Loucy (cell line): Measurements from ENCODE around the gene AGXT.

Experiments
- H2AFZ ChIP-seq: fragments of 200-600 bp; sonication (generic); 2 replicates; pipeline ENCODE4 v1.6.0; 2016; ENCODE audit warnings: antibody characterized with exemption, mild to moderate bottlenecking, low read length, moderate library complexity
- H3F3A ChIP-seq: fragments of 200-600 bp; 2 replicates; pipeline ENCODE4 v1.6.0; 2016; ENCODE audit warnings: antibody characterized with exemption, low read depth, mild to moderate bottlenecking
- H3K27me3 ChIP-seq: fragments of 200-600 bp; sonication (generic); 2 replicates; pipeline ENCODE4 v1.6.1; 2014; ENCODE audit warnings: low read length, mild to moderate bottlenecking; ENCODE audit not compliant: insufficient read depth, poor library complexity, severe bottlenecking
- H3K36me3 ChIP-seq: fragments of 200-600 bp; sonication (generic); 2 replicates; pipeline ENCODE4 v1.6.1; 2016; ENCODE audit warnings: low read length; ENCODE audit not compliant: insufficient read depth
- H3K4me1 ChIP-seq: fragments of 200-600 bp; sonication (generic); 2 replicates; pipeline ENCODE4 v1.5.1; 2014; ENCODE audit warnings: low read length, mild to moderate bottlenecking; ENCODE audit not compliant: insufficient read depth, poor library complexity, severe bottlenecking
- H3K4me2 ChIP-seq: fragments of 200-600 bp; sonication (generic); 2 replicates; pipeline ENCODE4 v1.6.0; 2014; ENCODE audit warnings: antibody characterized with exemption, low read length, low read depth, mild to moderate bottlenecking; ENCODE audit not compliant: poor library complexity, severe bottlenecking
- H3K4me3 ChIP-seq: fragments of 200-600 bp; sonication (generic); 2 replicates; pipeline ENCODE4 v1.5.1; 2014; ENCODE audit warnings: low read length, mild to moderate bottlenecking, mixed read lengths; ENCODE audit not compliant: poor library complexity, severe bottlenecking
- H3K79me2 ChIP-seq: fragments of 200-600 bp; sonication (generic); 2 replicates; pipeline ENCODE4 v1.6.1; 2014; ENCODE audit warnings: low read length; ENCODE audit not compliant: insufficient read depth
- H3K9ac ChIP-seq: fragments of 200-600 bp; sonication (generic); 2 replicates; pipeline ENCODE4 v1.6.0; 2014; ENCODE audit warnings: mild to moderate bottlenecking, low read depth, low read length, moderate library complexity; ENCODE audit not compliant: poor library complexity, severe bottlenecking
- H3K9me2 ChIP-seq: fragments of 200-600 bp; sonication (generic); replicated peaks from 2 replicates; pipeline ENCODE4 v1.6.1; 2016; ENCODE audit warnings: low read depth, low read length, mixed read lengths
- H3K9me3 ChIP-seq: fragments of 200-600 bp; sonication (generic); 2 replicates; pipeline ENCODE4 v1.6.1; 2014; ENCODE audit warnings: mild to moderate bottlenecking, antibody characterized with exemption, low read length, low read depth; ENCODE audit not compliant: insufficient read depth
- H4K20me1 ChIP-seq: fragments of 200-600 bp; sonication (generic); 2 replicates; pipeline ENCODE4 v1.6.0; 2014; ENCODE audit warnings: antibody characterized with exemption, low read length, mild to moderate bottlenecking; ENCODE audit not compliant: insufficient read depth, poor library complexity, severe bottlenecking
- EZH2phosphoT487 ChIP-seq: fragments of 200-600 bp; IDR thresholded peaks from 2 replicates; pipeline ENCODE4 v1.6.1; 2018; ENCODE audit warnings: antibody characterized with exemption, mild to moderate bottlenecking, moderate library complexity, borderline replicate concordance
- TF ChIP-seq, protein P1 (sequence below): fragments of 200-600 bp; sonication (generic); conservative IDR thresholded peaks from 2 replicates; pipeline ENCODE4 v1.5.1; 2014; ENCODE audit warnings: mild to moderate bottlenecking, antibody characterized with exemption, low read length

The AGXT gene

DNA sequence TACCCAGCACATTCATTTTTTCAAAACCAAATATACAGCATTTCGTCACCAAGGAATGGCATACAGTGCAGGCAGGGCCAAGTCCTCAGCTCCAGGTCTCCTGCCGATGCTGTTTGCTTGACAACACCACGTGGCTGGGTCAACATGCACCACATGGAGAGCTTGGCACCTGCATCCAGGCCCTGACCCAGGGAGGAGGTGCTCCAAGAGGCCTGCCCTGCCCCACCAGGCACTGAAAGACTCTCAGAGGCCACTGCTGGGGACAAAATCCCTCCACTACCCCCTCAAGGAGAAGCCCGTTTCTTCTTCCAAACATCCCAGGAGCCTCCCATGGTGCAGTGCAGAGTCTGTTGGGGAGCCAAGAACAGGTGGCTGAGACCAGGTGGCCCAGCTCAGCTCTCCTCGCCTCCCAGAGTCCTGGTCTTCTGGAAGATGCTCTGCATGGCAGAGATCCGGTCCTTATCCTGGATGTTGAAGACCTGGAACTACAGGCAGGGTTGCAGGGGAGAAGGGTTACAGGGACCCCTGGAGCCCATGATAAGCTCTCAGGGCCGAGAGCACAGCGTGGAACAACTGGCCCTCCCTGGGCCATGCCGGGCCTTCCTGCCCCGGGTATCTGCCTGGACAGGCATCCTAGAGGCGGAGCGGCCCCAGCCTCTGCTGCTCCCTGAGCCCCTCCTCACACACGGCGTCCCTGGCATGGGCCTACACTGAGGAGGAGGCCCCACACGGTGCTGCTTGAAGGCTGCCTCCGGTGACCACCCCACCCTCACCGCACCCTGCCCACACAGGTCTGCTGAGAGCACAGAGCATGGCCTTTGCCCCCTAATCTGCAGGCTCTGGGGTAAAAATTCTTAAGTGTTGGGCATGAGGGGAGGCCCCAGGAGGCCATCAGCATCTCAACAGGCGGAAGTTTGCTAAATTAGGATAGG is 18.3 kb downstream of the AGXT start:
- Histone ChIP-seq H3K4me3 (no peak overlapping the region), H3K9me2 (no peaks in the 10 kb centered on the region), H3K27me3 (no peaks in the 10 kb centered on the region), H2AFZ (no peak overlapping the region), H3K36me3 (no peaks in the 10 kb centered on the region), H3K79me2 (no peaks in the 10 kb centered on the region), H3K9ac (no peak overlapping the region), H3K4me2 (no peak overlapping the region), H4K20me1 (no peaks in the 10 kb centered on the region), H3K4me1 (no peaks in the 10 kb centered on the region), H3F3A (no peaks in the 10 kb centered on the region), H3K9me3 (peaks cover 9% of the 10 kb centered on the region; the same call in 1 of the 2 replicates)
- TF ChIP-seq EZH2phosphoT487 = no peak
- TF ChIP-seq, protein P1, sequence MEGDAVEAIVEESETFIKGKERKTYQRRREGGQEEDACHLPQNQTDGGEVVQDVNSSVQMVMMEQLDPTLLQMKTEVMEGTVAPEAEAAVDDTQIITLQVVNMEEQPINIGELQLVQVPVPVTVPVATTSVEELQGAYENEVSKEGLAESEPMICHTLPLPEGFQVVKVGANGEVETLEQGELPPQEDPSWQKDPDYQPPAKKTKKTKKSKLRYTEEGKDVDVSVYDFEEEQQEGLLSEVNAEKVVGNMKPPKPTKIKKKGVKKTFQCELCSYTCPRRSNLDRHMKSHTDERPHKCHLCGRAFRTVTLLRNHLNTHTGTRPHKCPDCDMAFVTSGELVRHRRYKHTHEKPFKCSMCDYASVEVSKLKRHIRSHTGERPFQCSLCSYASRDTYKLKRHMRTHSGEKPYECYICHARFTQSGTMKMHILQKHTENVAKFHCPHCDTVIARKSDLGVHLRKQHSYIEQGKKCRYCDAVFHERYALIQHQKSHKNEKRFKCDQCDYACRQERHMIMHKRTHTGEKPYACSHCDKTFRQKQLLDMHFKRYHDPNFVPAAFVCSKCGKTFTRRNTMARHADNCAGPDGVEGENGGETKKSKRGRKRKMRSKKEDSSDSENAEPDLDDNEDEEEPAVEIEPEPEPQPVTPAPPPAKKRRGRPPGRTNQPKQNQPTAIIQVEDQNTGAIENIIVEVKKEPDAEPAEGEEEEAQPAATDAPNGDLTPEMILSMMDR = no peak

- Histone ChIP-seq H3K9me3 (peaks cover 9% of the 10 kb centered on the region; the same call in 1 of the 2 replicates), H3K4me1 (no peaks in the 10 kb centered on the region), H4K20me1 (no peaks in the 10 kb centered on the region), H3F3A (no peaks in the 10 kb centered on the region), H3K27me3 (no peaks in the 10 kb centered on the region), H2AFZ (no peak overlapping the region), H3K9ac (no peak overlapping the region), H3K36me3 (no peaks in the 10 kb centered on the region), H3K4me3 (no peak overlapping the region), H3K79me2 (no peaks in the 10 kb centered on the region), H3K9me2 (no peaks in the 10 kb centered on the region), H3K4me2 (no peak overlapping the region)
- TF ChIP-seq, protein P1 = no peak
These were observed 19.0 kb downstream of the AGXT start for GRCh38 chr2:240887631-240888030.

DNA sequence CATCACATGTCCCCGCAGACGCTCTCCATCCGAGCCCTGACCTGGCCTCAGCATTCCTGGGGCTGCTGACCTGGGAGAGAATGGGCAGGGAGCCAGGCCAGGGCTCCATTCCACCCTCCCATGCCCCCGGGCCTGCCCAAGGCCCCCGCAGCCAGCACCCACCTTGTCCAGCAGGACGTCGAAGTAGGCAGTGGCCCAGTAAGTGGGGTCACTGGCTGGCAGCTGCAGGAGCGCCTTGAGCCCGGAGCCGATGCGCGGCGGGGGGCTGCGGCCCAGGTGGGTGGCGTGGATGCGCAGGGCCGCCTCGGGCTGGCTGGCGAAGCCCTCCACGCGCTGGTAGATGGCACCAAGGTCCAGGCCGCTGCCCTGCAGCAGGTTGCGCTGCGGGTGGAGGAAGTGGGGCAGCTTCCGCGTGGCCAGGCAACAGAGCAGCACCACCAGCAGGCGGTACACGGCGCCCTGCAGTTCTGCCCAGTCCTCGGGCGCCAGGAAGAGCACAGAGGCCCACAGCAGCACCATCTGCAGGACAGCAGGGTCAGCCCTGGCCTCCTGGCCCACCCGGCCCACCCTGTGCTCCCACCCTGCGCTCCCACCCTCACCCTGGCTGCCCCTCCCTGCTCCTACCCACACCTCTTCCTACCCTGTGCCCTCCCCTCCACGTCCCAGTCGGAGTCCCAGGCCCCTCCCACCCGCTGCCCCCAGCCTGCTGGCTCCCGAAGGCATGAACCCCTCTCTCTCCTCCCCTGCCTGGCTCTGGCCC is 19.7 kb downstream of the AGXT start:
- no peaks in the 10 kb centered on the region for H3K4me1 ChIP-seq
- H3K4me3 ChIP-seq = no peak overlapping the region
- no peaks in the 10 kb centered on the region for H4K20me1 ChIP-seq
- peaks cover 9% of the 10 kb centered on the region; the same call in 1 of the 2 replicates for H3K9me3 ChIP-seq
- no peak overlapping the region for H3K9ac ChIP-seq
- no peaks in the 10 kb centered on the region for H3K79me2 ChIP-seq
- no peaks in the 10 kb centered on the region for H3K9me2 ChIP-seq
- no peaks in the 10 kb centered on the region for H3F3A ChIP-seq
- no peak overlapping the region for H3K4me2 ChIP-seq
- H3K27me3 ChIP-seq = no peaks in the 10 kb centered on the region
- no peaks in the 10 kb centered on the region for H3K36me3 ChIP-seq
- H2AFZ ChIP-seq = no peak overlapping the region
- no peak for TF ChIP-seq EZH2phosphoT487
- TF ChIP-seq, protein P1 = no peak
